AG09309 (cell line): Measurements from ENCODE around the gene CNNM2.

Source experiments
- DNase-seq: peaks from one replicate; pipeline ENCODE4 v3.0.0-alpha.2; 2010; ENCODE audit warnings: low read depth
- H3K4me3 ChIP-seq: 2 replicates; pipeline ENCODE4 v1.5.1; 2011; ENCODE audit warnings: mild to moderate bottlenecking, low read depth, low read length, moderate library complexity; ENCODE audit not compliant: control insufficient read depth
- CTCF ChIP-seq: IDR thresholded peaks from 2 replicates; pipeline ENCODE4 v1.5.1; 2011; ENCODE audit warnings: mild to moderate bottlenecking, low read depth, low read length, inconsistent platforms; ENCODE audit not compliant: insufficient read depth, control insufficient read depth; ENCODE audit errors: missing control alignments

CNNM2 gene

GRCh38 chr10:102935505-102935904 lies 17.4 kb downstream of the CNNM2 start:
- no peak overlapping the region for H3K4me3 ChIP-seq
- TF ChIP-seq CTCF = no peak
- no peak for DNase-seq

DNA sequence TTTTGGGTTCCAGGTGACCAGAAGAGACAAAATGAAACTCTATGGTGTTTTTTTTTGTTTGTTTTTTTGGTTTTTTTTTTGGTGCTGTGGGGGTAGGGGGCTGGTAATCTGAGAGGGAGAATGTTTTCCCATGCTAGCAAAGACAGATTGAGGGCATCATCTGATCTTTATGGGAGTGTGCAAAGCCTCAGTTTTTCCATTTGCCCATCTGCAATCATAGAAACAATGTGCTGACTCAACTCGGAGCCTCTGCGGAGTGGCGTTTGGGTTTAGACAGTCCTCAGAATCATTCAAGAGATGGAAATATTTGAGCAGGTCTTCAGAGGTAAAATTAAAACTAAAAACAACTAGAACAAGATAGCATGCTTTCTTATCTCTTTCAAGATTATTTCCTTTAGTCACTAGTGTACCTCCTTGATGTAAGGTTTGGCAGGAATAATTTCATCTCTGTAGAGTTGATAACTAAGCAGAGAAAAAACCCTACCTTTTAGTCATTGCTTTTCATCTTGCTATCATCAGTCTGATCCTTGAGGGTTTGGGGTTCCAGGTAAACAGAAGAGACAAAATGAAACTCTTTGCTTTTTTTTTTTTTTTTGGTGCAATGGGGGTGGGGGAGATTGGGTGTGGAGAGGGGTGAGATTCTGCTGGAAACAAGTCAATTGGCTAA lies 18.0 kb downstream of the CNNM2 start:
- no peak for DNase-seq
- TF ChIP-seq CTCF = no peak
- H3K4me3 ChIP-seq = no peak overlapping the region

DNA sequence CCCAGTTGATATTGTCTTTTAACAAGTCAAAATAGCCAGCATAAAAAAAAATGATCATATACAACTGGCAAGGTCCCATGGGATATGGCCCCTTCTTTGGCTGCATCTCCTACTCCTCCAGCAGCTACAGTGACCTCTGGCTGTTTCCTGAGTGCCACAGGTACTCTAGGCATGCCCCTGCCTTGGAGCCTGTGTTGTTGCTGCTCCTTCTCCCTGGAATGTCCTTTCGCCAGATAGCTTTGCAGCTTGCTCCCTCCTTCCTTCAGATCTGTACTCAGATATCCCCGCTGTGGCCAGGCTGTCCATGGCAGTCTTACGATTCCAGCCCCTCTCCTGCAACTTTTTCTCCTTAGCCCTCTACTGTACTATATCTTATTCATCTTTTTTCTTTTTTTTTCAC lies 23.3 kb downstream of the CNNM2 start:
- no peak for DNase-seq

GRCh38 chr10:102945449-102945848 lies 27.4 kb downstream of the CNNM2 start:
- no peak overlapping the region for H3K4me3 ChIP-seq
- no peak for TF ChIP-seq CTCF
- DNase-seq = no peak

More for the DNA sequence above, 23.3 kb downstream of the CNNM2 start:
- no peak for TF ChIP-seq CTCF
- H3K4me3 ChIP-seq = no peak overlapping the region

GRCh38 chr10:102945962-102946361 lies 27.9 kb downstream of the CNNM2 start:
- TF ChIP-seq CTCF = no peak
- H3K4me3 ChIP-seq = no peak overlapping the region
- no peak for DNase-seq

- DNase-seq = no peak
- H3K4me3 ChIP-seq = no peak overlapping the region
- TF ChIP-seq CTCF = no peak
Measured at GRCh38 chr10:102946992-102947391, 28.9 kb downstream of the CNNM2 start.
